ENCODE results near the gene PHACTR1. TPM values are rescaled to one million over a fixed set of nuclear protein-coding genes. Genes with fewer than 3 reads are reported as not detected.

PHACTR1 gene
- total RNA-seq, 1 donor from 2014 or later, result 2.2 TPM

GRCh38 chr6:13205106-13205505 lies 488.5 kb downstream of the PHACTR1 start:
- no peak overlapping the region for H3K4me3 ChIP-seq (ENCODE audit: low read depth, low read length)
- TF ChIP-seq CTCF (IDR thresholded peaks at IDR 0.05; ENCODE audit: insufficient read depth, low read length, poor library complexity, severe bottlenecking), result no peak
- no peaks in the 10 kb centered on the region for H3K27me3 ChIP-seq (ENCODE audit: control insufficient read depth, insufficient read depth, low read length)
- no peak for DNase-seq (ENCODE audit: low read depth)
- no peaks in the 10 kb centered on the region for H3K36me3 ChIP-seq (ENCODE audit: control insufficient read depth, insufficient read depth, low read length)

- Histone ChIP-seq H3K36me3 (ENCODE audit: control insufficient read depth, insufficient read depth, low read length) (no peaks in the 10 kb centered on the region), H3K27me3 (ENCODE audit: control insufficient read depth, insufficient read depth, low read length) (no peaks in the 10 kb centered on the region), H3K4me3 (ENCODE audit: low read depth, low read length) (no peak overlapping the region)
- no peak for TF ChIP-seq CTCF (IDR thresholded peaks at IDR 0.05; ENCODE audit: insufficient read depth, low read length, poor library complexity, severe bottlenecking)
- DNase-seq (ENCODE audit: low read depth), result no peak
Measured at GRCh38 chr6:13212096-13212495, 495.5 kb downstream of the PHACTR1 start.

GRCh38 chr6:13212538-13212937 lies 496.0 kb downstream of the PHACTR1 start:
- no peaks in the 10 kb centered on the region for H3K27me3 ChIP-seq (ENCODE audit: control insufficient read depth, insufficient read depth, low read length)

GRCh38 chr6:13215390-13215789 lies 498.8 kb downstream of the PHACTR1 start:
- no peak for DNase-seq (ENCODE audit: low read depth)
- no peak for TF ChIP-seq CTCF (IDR thresholded peaks at IDR 0.05; ENCODE audit: insufficient read depth, low read length, poor library complexity, severe bottlenecking)
- Histone ChIP-seq H3K4me3 (ENCODE audit: low read depth, low read length) (no peak overlapping the region), H3K27me3 (ENCODE audit: control insufficient read depth, insufficient read depth, low read length) (no peaks in the 10 kb centered on the region), H3K36me3 (ENCODE audit: control insufficient read depth, insufficient read depth, low read length) (no peaks in the 10 kb centered on the region)

More at GRCh38 chr6:13212538-13212937, 496.0 kb downstream of the PHACTR1 start:
- no peak overlapping the region for H3K4me3 ChIP-seq (ENCODE audit: low read depth, low read length)
- DNase-seq (ENCODE audit: low read depth), result no peak
- H3K36me3 ChIP-seq (ENCODE audit: control insufficient read depth, insufficient read depth, low read length), result no peaks in the 10 kb centered on the region
- TF ChIP-seq CTCF (IDR thresholded peaks at IDR 0.05; ENCODE audit: insufficient read depth, low read length, poor library complexity, severe bottlenecking), result no peak

- no peak for TF ChIP-seq CTCF (IDR thresholded peaks at IDR 0.05; ENCODE audit: insufficient read depth, low read length, poor library complexity, severe bottlenecking)
- no peak overlapping the region for H3K4me3 ChIP-seq (ENCODE audit: low read depth, low read length)
- DNase-seq (ENCODE audit: low read depth), result no peak
- H3K27me3 ChIP-seq (ENCODE audit: control insufficient read depth, insufficient read depth, low read length), result no peaks in the 10 kb centered on the region
- H3K36me3 ChIP-seq (ENCODE audit: control insufficient read depth, insufficient read depth, low read length), result no peaks in the 10 kb centered on the region
Measured at GRCh38 chr6:13216236-13217014, 499.9 kb downstream of the PHACTR1 start.
